SKM-1 treated with dmso at 0.1 percent for 144 hours (cell line): ENCODE measurements around the gene FUT7.
A peak's percentile ranks its signal among the peaks of the same experiment; 100 is the strongest.
"Not testable (repeated sequence)": the region's sequence is repeated elsewhere in the genome, so short reads cannot be mapped to it uniquely, and the experiment has no call there.

ENCODE experiments used
- DNase-seq: peaks from one replicate; lab custom pipeline; 2025; ENCODE audit not compliant: unreplicated experiment; lab: John Stamatoyannopoulos, UW

FUT7 gene

GRCh38 chr9:137066096-137066861, 34.4 kb upstream of the FUT7 start:
- DNase-seq = no peak

- no peak for DNase-seq
Measured at GRCh38 chr9:137065336-137065967, 33.6 kb upstream of the FUT7 start.

- DNase-seq = no peak
Measured at GRCh38 chr9:137064880-137065164, 32.9 kb upstream of the FUT7 start.

GRCh38 chr9:137064027-137064879, 32.4 kb upstream of the FUT7 start:
- peak; percentile 44 for DNase-seq

GRCh38 chr9:137063311-137064026, 31.6 kb upstream of the FUT7 start:
- DNase-seq = no peak

GRCh38 chr9:137062798-137063197, 30.9 kb upstream of the FUT7 start:
- DNase-seq = not testable (repeated sequence)

- no peak for DNase-seq
Measured at GRCh38 chr9:137062384-137062783, 30.5 kb upstream of the FUT7 start.

GRCh38 chr9:137058521-137059234, 26.8 kb upstream of the FUT7 start:
- no peak for DNase-seq

GRCh38 chr9:137057545-137057944, 25.7 kb upstream of the FUT7 start:
- no peak for DNase-seq

- DNase-seq = no peak
Measured at GRCh38 chr9:137056739-137057415, 25.0 kb upstream of the FUT7 start.

- no peak for DNase-seq
Measured at GRCh38 chr9:137055385-137056364, 23.8 kb upstream of the FUT7 start.

GRCh38 chr9:137054932-137055384, 23.1 kb upstream of the FUT7 start:
- DNase-seq = no peak

GRCh38 chr9:137053944-137054931, 22.4 kb upstream of the FUT7 start, which contains the start of gene ENTPD2:
Gene ENTPD2 (minus strand): TSS chr9:137054061. CDS start chr9:137053997, 64 bp downstream.
- no peak for DNase-seq

- DNase-seq = no peak
Measured at GRCh38 chr9:137052998-137053943, 21.4 kb upstream of the FUT7 start.

- DNase-seq = no peak
Measured at GRCh38 chr9:137052293-137052692, 20.4 kb upstream of the FUT7 start.

GRCh38 chr9:137051145-137051724, 19.3 kb upstream of the FUT7 start:
- no peak for DNase-seq
